IPS-NIHi7 (cell line): ENCODE data around the gene CRMP1.

Experiments
- DNase-seq: peaks from one replicate; pipeline ENCODE4 v3.0.0; 2012; ENCODE audit warnings: mixed read lengths; ENCODE audit errors: extremely low spot score

Gene CRMP1

GRCh38 chr4:5796976-5797375, 95.9 kb downstream of the CRMP1 start:
- no peak for DNase-seq

GRCh38 chr4:5795580-5795979, 97.3 kb downstream of the CRMP1 start:
- no peak for DNase-seq

GRCh38 chr4:5793514-5793913, 99.4 kb downstream of the CRMP1 start:
- no peak for DNase-seq

- DNase-seq = no peak
Measured at GRCh38 chr4:5791654-5792053, 101.2 kb downstream of the CRMP1 start.

- no peak for DNase-seq
Measured at GRCh38 chr4:5790546-5790857, 102.4 kb downstream of the CRMP1 start.

GRCh38 chr4:5789141-5789540, 103.7 kb downstream of the CRMP1 start:
- no peak for DNase-seq

- DNase-seq = no peak
Measured at GRCh38 chr4:5788144-5788543, 104.7 kb downstream of the CRMP1 start.

- no peak for DNase-seq
Measured at GRCh38 chr4:5787311-5787710, 105.6 kb downstream of the CRMP1 start.

- no peak for DNase-seq
Measured at GRCh38 chr4:5785806-5786680, 106.8 kb downstream of the CRMP1 start.

GRCh38 chr4:5784960-5785611, 107.8 kb downstream of the CRMP1 start:
- DNase-seq = no peak

- no peak for DNase-seq
Measured at GRCh38 chr4:5784021-5784420, 108.9 kb downstream of the CRMP1 start.

- no peak for DNase-seq
Measured at GRCh38 chr4:5783486-5783885, 109.4 kb downstream of the CRMP1 start.

GRCh38 chr4:5782829-5783476, 109.9 kb downstream of the CRMP1 start:
- DNase-seq = no peak

- no peak for DNase-seq
Measured at GRCh38 chr4:5781691-5782090, 111.2 kb downstream of the CRMP1 start.

- no peak for DNase-seq
Measured at GRCh38 chr4:5780831-5781480, 111.9 kb downstream of the CRMP1 start.

GRCh38 chr4:5776510-5776909, 116.4 kb downstream of the CRMP1 start:
- DNase-seq = no peak

- DNase-seq = no peak
Measured at GRCh38 chr4:5774416-5775036, 118.4 kb downstream of the CRMP1 start.

- no peak for DNase-seq
Measured at GRCh38 chr4:5773271-5773555, 119.7 kb downstream of the CRMP1 start.

- no peak for DNase-seq
Measured at GRCh38 chr4:5772528-5773270, 120.2 kb downstream of the CRMP1 start.
